ENCODE results near the gene GLO1. TPM values are rescaled to one million over a fixed set of nuclear protein-coding genes. Genes with fewer than 3 reads are reported as not detected.

GLO1 gene
- polyA plus RNA-seq, 1 of the 3 experiments (the other 2 are of a cell fraction), result 47.1 TPM

DNA sequence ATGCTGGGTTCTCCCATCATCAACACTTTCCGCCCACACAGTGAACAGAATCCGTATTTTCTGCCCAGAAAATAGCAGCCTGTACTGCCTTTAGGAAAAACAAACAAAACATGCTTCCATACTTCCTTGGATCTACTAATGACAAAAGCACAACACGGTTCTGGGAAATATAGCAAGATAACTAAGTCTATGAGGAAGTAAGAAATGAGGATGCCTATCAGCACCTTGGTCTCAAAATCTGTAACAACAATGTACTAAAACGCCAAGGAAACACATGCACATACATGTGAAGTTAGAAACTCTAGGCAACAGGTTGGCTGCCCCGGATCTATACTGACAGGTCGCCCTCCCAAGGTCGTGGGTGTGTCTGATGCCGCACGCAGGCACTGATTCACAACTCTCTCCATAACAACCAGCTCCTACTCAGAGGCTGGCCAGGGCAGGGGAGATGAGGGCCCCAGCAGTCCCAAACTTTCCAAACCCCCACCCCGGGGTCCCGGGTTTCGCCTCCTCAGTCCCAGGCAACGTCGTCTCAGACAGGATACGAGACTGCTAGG lies 63.9 kb downstream of the GLO1 start:
- Histone ChIP-seq H3K27me3 (ENCODE audit: insufficient read depth) (no peaks in the 10 kb centered on the region), H3K79me2 (ENCODE audit: insufficient read depth) (peaks cover 28% of the 10 kb centered on the region), H3K4me1 (ENCODE audit: control insufficient read depth in 1 of 2, insufficient read depth in 2 of 2, low read depth in 1 of 2, low read length in 1 of 2) (peaks cover 0 to 9% of the 10 kb centered on the region in 2 experiments; a peak in 2 of 4 replicates), H3K36me3 (replicated peaks in 1 of 2; ENCODE audit: control insufficient read depth in 1 of 2, insufficient read depth in 2 of 2, low read length in 1 of 2) (no peaks in the 10 kb centered on the region), H3K4me2 (peak overlapping the region; percentile 80), H4K20me1 (ENCODE audit: insufficient read depth) (no peaks in the 10 kb centered on the region), H3K9me2 (no peaks in the 10 kb centered on the region), H3K9me3 (no peaks in the 10 kb centered on the region), H3K9ac (peak overlapping the region; percentile 89), H3K4me3 (ENCODE audit: low read depth in 2 of 2, low read length in 1 of 2) (peak overlapping the region; percentile 78 to 98), H2AFZ (ENCODE audit: low read depth) (peak overlapping the region; percentile 97), H3F3A (replicated peaks; ENCODE audit: insufficient read depth) (peaks cover 4% of the 10 kb centered on the region), H3K27ac (ENCODE audit: low read depth in 2 of 2, low read length in 1 of 2) (peak overlapping the region; percentile 87 to 94)
- DNase-seq, result no peak
- POLR2A ChIA-PET, result no interaction called here
- TF ChIP-seq, protein P1, sequence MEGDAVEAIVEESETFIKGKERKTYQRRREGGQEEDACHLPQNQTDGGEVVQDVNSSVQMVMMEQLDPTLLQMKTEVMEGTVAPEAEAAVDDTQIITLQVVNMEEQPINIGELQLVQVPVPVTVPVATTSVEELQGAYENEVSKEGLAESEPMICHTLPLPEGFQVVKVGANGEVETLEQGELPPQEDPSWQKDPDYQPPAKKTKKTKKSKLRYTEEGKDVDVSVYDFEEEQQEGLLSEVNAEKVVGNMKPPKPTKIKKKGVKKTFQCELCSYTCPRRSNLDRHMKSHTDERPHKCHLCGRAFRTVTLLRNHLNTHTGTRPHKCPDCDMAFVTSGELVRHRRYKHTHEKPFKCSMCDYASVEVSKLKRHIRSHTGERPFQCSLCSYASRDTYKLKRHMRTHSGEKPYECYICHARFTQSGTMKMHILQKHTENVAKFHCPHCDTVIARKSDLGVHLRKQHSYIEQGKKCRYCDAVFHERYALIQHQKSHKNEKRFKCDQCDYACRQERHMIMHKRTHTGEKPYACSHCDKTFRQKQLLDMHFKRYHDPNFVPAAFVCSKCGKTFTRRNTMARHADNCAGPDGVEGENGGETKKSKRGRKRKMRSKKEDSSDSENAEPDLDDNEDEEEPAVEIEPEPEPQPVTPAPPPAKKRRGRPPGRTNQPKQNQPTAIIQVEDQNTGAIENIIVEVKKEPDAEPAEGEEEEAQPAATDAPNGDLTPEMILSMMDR (IDR thresholded peaks at IDR 0.05), result no peak
- TF ChIP-seq MXI1 (IDR thresholded peaks at IDR 0.05; ENCODE audit: low read depth, low read length), result peak; percentile 21; the same call in 1 of the 2 replicates
- CTCF ChIA-PET, result no interaction called here
- 11% methylated on average over 8 of the region's 15 CpGs for WGBS (ENCODE audit: low lambda C conversion rate)

DNA sequence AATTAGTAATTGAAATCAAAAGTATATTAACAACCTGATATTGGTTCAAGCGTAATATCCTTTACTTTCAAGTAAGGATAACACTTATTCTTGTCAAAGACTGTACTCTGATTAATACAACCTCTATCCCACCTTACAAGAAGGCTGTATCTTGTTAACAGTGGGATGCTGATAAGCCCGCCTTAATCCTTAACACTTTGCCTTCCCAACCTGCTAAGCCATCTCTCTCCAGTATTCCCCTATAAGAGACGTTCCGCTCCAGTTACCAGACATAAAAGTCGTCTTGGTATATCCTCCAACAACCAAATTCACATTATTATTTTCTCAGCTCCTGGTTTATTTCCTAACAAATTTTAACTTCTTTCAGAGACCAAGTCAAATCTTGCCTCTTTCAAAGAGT lies 65.2 kb downstream of the GLO1 start:
- WGBS (ENCODE audit: low lambda C conversion rate), result 88% methylated on average over 5 of the region's 5 CpGs
- TF ChIP-seq, protein P2, sequence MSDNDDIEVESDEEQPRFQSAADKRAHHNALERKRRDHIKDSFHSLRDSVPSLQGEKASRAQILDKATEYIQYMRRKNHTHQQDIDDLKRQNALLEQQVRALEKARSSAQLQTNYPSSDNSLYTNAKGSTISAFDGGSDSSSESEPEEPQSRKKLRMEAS (IDR thresholded peaks at IDR 0.05; ENCODE audit: low read depth), result no peak
- TF ChIP-seq YY1 (IDR thresholded peaks at IDR 0.05; ENCODE audit: low read depth) (no peak), RCOR1 (IDR thresholded peaks at IDR 0.05; ENCODE audit: low read length) (no peak), GATA2 (CRISPR knock-in tag; IDR thresholded peaks at IDR 0.05) (no peak), ZBTB33 (IDR thresholded peaks at IDR 0.05; ENCODE audit: borderline replicate concordance, low read depth) (no peak), EP300 (IDR thresholded peaks at IDR 0.05; ENCODE audit: borderline replicate concordance in 1 of 2, low read depth in 1 of 2, low read length in 1 of 2) (no peak), FOSL2 (IDR thresholded peaks at IDR 0.05; ENCODE audit: borderline replicate concordance, low read depth) (no peak), MXI1 (IDR thresholded peaks at IDR 0.05; ENCODE audit: low read depth, low read length) (no peak), TCF12 (IDR thresholded peaks at IDR 0.05) (no peak), REST (IDR thresholded peaks at IDR 0.05; ENCODE audit: low read depth, low read length) (no peak), TEAD4 (IDR thresholded peaks at IDR 0.05; ENCODE audit: borderline replicate concordance, insufficient read depth) (no peak), ELF1 (IDR thresholded peaks at IDR 0.05) (no peak), SMC3 (IDR thresholded peaks at IDR 0.05; ENCODE audit: low read depth, low read length) (no peak)
- TF ChIP-seq, protein P1 (IDR thresholded peaks at IDR 0.05), result no peak
- TF ChIP-seq, protein P3, sequence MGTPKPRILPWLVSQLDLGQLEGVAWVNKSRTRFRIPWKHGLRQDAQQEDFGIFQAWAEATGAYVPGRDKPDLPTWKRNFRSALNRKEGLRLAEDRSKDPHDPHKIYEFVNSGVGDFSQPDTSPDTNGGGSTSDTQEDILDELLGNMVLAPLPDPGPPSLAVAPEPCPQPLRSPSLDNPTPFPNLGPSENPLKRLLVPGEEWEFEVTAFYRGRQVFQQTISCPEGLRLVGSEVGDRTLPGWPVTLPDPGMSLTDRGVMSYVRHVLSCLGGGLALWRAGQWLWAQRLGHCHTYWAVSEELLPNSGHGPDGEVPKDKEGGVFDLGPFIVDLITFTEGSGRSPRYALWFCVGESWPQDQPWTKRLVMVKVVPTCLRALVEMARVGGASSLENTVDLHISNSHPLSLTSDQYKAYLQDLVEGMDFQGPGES (IDR thresholded peaks at IDR 0.05; ENCODE audit: low read depth, low read length), result no peak

More for the DNA sequence above, 65.2 kb downstream of the GLO1 start:
- H3F3A ChIP-seq (replicated peaks; ENCODE audit: insufficient read depth), result peaks cover 4% of the 10 kb centered on the region
- no peaks in the 10 kb centered on the region for H3K36me3 ChIP-seq (replicated peaks in 1 of 2; ENCODE audit: control insufficient read depth in 1 of 2, insufficient read depth in 2 of 2, low read length in 1 of 2)
- H3K4me3 ChIP-seq (ENCODE audit: low read depth in 2 of 2, low read length in 1 of 2), result no peak overlapping the region
- no peaks in the 10 kb centered on the region for H3K9me2 ChIP-seq
- CTCF ChIA-PET, result no interaction called here
- no peak for DNase-seq
- no peak overlapping the region for H3K27ac ChIP-seq (ENCODE audit: low read depth in 2 of 2, low read length in 1 of 2)
- no peak overlapping the region for H2AFZ ChIP-seq (ENCODE audit: low read depth)
- H3K9ac ChIP-seq, result no peak overlapping the region
- H4K20me1 ChIP-seq (ENCODE audit: insufficient read depth), result no peaks in the 10 kb centered on the region
- no peak overlapping the region; the same call in 1 of the 2 replicates for H3K4me2 ChIP-seq
- POLR2A ChIA-PET, result no interaction called here
- peaks cover 0 to 9% of the 10 kb centered on the region in 2 experiments; a peak in 2 of 4 replicates for H3K4me1 ChIP-seq (ENCODE audit: control insufficient read depth in 1 of 2, insufficient read depth in 2 of 2, low read depth in 1 of 2, low read length in 1 of 2)
- peaks cover 34% of the 10 kb centered on the region for H3K79me2 ChIP-seq (ENCODE audit: insufficient read depth)
- H3K9me3 ChIP-seq, result no peaks in the 10 kb centered on the region
- no peaks in the 10 kb centered on the region for H3K27me3 ChIP-seq (ENCODE audit: insufficient read depth)
